SK-N-DZ (cell line): ENCODE data around the gene OCA2.
"Not testable (repeated sequence)": the region's sequence is repeated elsewhere in the genome, so short reads cannot be mapped to it uniquely, and the experiment has no call there.

Experiments
- DNase-seq: peaks from one replicate; pipeline ENCODE4 v3.0.0-alpha.2; 2015; ENCODE audit warnings: low spot score

Gene OCA2

GRCh38 chr15:27774191-27774590 is 324.9 kb downstream of the OCA2 start:
- DNase-seq: no peak

GRCh38 chr15:27771892-27772291 is 327.2 kb downstream of the OCA2 start:
- no peak for DNase-seq

- no peak for DNase-seq
These were observed 328.2 kb downstream of the OCA2 start for GRCh38 chr15:27770769-27771554.

- no peak for DNase-seq
These were observed 329.0 kb downstream of the OCA2 start for GRCh38 chr15:27770086-27770607.

GRCh38 chr15:27769652-27770051 is 329.5 kb downstream of the OCA2 start:
- no peak for DNase-seq

- DNase-seq: no peak
These were observed 330.2 kb downstream of the OCA2 start for GRCh38 chr15:27768732-27769475.

GRCh38 chr15:27767918-27768640 is 331.0 kb downstream of the OCA2 start:
- no peak for DNase-seq

- DNase-seq: not testable (repeated sequence)
These were observed 331.7 kb downstream of the OCA2 start for GRCh38 chr15:27767430-27767829.

GRCh38 chr15:27764339-27764738 is 334.8 kb downstream of the OCA2 start:
- no peak for DNase-seq

GRCh38 chr15:27763514-27763913 is 335.6 kb downstream of the OCA2 start:
- DNase-seq: no peak

GRCh38 chr15:27762471-27762870 is 336.6 kb downstream of the OCA2 start:
- no peak for DNase-seq

- DNase-seq: no peak
These were observed 342.1 kb downstream of the OCA2 start for GRCh38 chr15:27757052-27757451.

- no peak for DNase-seq
These were observed 346.4 kb downstream of the OCA2 start for GRCh38 chr15:27752691-27753090.

- DNase-seq: no peak
These were observed 351.1 kb downstream of the OCA2 start for GRCh38 chr15:27747997-27748396.

- no peak for DNase-seq
These were observed 352.6 kb downstream of the OCA2 start for GRCh38 chr15:27746401-27746955.

GRCh38 chr15:27744641-27745040 is 354.5 kb downstream of the OCA2 start:
- DNase-seq: no peak

GRCh38 chr15:27743638-27744037 is 355.5 kb downstream of the OCA2 start:
- DNase-seq: no peak

- DNase-seq: no peak
These were observed 356.2 kb downstream of the OCA2 start for GRCh38 chr15:27742751-27743477.

- no peak for DNase-seq
These were observed 357.8 kb downstream of the OCA2 start for GRCh38 chr15:27741226-27741860.

GRCh38 chr15:27734785-27735495 is 364.2 kb downstream of the OCA2 start:
- no peak for DNase-seq
